ENCODE measurements around the gene ARL4A.

DNA sequence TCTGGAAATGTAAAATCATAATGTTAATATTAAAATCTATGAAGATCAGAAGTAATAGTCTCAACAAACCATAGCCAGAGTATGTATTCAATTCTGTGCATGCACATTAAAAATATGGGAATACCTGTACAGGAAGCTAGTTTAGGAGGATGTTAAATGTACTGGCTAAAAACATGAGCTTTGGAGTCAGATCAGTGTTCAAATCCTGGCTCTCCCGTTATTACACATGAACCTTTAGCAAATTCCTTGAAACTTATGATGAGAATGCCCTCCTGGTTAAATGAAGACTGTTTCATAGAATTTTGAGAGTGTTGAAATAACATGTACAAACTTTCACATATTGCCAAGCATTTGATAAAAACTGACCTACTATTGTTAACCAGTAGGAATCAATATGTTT lies 4.6 kb downstream of the ARL4A start:
- TF ChIP-seq EZH2phosphoT487 (IDR thresholded peaks at IDR 0.05; ENCODE audit: borderline replicate concordance) (no peak), CTCF (conservative IDR thresholded peaks at IDR 0.05; ENCODE audit: low read length) (no peak)

All from Loucy (cell line).